ENCODE results near the gene DNAJC9.

DNA sequence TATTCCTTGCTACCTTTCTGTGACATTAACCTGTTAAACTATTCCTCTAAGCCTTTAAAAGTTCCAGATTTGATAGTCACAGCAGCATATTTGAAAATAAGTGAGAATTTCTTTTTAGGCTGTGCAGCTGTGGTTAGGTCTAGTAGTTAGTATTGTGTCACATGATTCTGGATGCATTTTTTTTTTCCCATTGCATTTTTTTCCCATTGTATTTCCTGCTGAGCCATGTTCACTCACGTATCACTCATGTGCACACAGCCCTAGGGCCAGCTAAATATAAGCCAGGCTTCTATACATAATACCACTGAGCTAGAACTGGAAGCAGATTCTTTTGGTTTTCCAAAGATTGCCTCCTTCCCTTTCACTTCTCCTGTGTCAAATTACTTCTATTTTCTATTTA is 37.4 kb downstream of the DNAJC9 start:
- TF ChIP-seq, protein P1, sequence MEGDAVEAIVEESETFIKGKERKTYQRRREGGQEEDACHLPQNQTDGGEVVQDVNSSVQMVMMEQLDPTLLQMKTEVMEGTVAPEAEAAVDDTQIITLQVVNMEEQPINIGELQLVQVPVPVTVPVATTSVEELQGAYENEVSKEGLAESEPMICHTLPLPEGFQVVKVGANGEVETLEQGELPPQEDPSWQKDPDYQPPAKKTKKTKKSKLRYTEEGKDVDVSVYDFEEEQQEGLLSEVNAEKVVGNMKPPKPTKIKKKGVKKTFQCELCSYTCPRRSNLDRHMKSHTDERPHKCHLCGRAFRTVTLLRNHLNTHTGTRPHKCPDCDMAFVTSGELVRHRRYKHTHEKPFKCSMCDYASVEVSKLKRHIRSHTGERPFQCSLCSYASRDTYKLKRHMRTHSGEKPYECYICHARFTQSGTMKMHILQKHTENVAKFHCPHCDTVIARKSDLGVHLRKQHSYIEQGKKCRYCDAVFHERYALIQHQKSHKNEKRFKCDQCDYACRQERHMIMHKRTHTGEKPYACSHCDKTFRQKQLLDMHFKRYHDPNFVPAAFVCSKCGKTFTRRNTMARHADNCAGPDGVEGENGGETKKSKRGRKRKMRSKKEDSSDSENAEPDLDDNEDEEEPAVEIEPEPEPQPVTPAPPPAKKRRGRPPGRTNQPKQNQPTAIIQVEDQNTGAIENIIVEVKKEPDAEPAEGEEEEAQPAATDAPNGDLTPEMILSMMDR (IDR thresholded peaks at IDR 0.05) = no peak
- TF ChIP-seq POLR2A (IDR thresholded peaks at IDR 0.05) (no peak), POLR2AphosphoS5 (IDR thresholded peaks at IDR 0.05) (no peak), EP300 (IDR thresholded peaks at IDR 0.05) (no peak)
